Mononuclear cell (primary cell): ENCODE measurements around the gene HGF. TPM values are rescaled to one million over a fixed set of nuclear protein-coding genes. Genes with fewer than 3 reads are reported as not detected.
A peak's percentile ranks its signal among the peaks of the same experiment; 100 is the strongest.

ENCODE experiments used
- H3K27me3 ChIP-seq: 2 replicates; pipeline ENCODE4 v1.6.0; 2011; ENCODE audit warnings: low read length, control low read depth; ENCODE audit not compliant: insufficient read depth
- H3K4me1 ChIP-seq: 2 replicates; pipeline ENCODE4 v1.5.1; 2011; ENCODE audit warnings: mild to moderate bottlenecking, low read length, control low read depth; ENCODE audit not compliant: insufficient read depth
- H3K4me3 ChIP-seq: 2 replicates; pipeline ENCODE4 v1.5.1; 2011; ENCODE audit warnings: mild to moderate bottlenecking, low read length, moderate library complexity
- H3K9me3 ChIP-seq: 2 replicates; pipeline ENCODE4 v1.5.1; 2011; ENCODE audit warnings: low read depth, mild to moderate bottlenecking, control low read depth, low read length
- total RNA-seq: library from RNA; depleted of rRNA; stranded (reverse); fragments of >200 nt; gene quantifications from one replicate; pipeline ENCODE4 v1.2.3, GENCODE V29; 2012

Gene HGF
- total RNA-seq, 1 donor: 2.7 TPM

DNA sequence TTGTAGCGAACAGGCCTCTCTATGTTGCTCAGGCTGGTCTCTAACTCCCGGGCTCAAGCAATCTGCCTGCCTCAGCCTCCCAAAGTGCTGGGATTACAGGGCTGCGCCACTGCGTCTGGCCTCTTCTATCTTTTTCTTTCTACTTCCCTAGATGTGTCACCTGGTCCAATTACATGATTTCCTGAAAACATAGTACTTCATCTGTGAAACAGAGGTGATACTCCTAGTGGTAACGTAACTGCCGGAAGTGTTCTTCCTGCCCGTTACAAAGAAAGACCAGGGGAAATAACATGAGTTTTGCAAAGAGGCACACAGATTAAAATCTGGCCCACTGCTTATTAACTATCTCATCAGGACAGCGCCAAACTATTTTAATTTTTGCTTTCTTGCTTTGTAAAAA is 18.4 kb upstream of the HGF start:
- no peaks in the 10 kb centered on the region for H3K9me3 ChIP-seq
- no peak overlapping the region for H3K4me3 ChIP-seq
- H3K4me1 ChIP-seq: peaks cover 5% of the 10 kb centered on the region
- H3K27me3 ChIP-seq: no peaks in the 10 kb centered on the region

DNA sequence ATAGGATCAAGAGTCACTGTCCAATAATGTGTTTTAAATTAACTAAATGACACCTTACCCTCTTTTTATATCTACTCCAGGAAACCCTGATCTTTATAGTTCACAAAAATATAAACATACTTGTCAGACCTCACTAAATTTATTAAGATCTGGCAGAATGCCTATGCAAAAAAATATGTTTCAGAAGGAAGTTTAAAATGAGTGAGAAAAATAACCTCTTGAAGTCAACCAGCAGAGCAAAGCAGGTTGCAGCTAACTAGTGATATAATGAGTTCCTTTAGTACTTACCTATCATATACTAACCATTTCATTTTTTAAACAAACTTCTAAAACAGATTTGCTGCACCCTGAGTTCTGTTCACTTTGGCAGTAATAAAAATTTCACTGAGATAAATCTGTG is 14.0 kb upstream of the HGF start:
- H3K4me1 ChIP-seq: peaks cover 13% of the 10 kb centered on the region
- no peaks in the 10 kb centered on the region for H3K27me3 ChIP-seq
- H3K9me3 ChIP-seq: no peaks in the 10 kb centered on the region
- no peak overlapping the region for H3K4me3 ChIP-seq

DNA sequence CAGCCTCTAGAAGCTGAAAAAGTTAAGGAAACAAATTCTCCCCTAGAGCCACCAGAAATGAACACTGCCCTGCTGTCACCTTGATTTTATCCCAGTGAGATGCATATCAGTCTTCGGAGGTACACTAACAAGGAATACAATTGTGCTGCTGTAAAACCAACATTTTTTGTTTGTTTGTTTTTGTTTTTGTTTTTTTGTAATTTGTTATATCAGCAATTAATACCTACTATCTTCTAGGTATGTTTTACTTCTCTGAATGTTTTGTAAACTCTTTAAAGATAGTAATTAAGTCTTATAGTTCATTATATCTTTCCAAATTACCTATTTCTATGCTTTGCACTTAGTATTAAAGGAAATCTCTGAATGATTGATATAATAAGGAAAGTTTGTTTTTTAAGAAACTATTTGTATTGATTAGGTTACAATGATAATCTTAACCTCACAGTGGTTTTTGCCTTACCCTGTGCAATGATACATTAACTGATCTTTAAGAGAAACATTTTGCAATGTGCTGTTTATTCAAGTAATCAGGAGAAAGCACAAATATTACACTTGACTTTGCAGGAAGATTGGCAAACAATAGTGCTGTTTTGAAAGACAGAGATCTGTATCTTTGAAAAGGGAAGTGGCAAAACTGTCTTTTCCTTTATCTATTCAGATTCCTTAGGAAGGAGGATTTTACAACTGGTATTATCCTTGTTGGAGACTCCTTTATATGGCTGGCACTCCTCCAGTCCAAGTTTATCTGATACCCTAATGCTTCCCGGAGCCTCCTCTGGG is 11.3 kb upstream of the HGF start:
- Histone ChIP-seq H3K27me3 (no peaks in the 10 kb centered on the region), H3K4me3 (no peak overlapping the region), H3K9me3 (no peaks in the 10 kb centered on the region), H3K4me1 (peaks cover 30% of the 10 kb centered on the region)

DNA sequence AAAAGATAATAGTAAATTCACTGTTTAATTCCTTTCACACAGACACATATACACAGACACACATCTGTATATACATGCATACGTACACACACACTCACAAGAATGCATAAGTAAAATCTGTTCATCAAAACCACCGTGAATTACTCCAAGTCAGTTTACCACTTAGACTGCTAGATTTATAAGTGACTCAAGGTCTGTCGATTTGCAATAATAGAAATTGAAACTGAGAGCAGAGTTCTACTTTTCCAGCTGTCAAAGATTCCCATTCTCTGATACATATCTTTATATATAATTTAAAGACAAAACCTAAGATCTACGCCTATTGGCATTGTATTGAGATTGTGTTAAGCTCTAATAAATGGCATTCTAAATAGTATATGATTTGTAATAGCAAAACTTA is 9.9 kb upstream of the HGF start:
- Histone ChIP-seq H3K4me3 (no peak overlapping the region), H3K4me1 (peaks cover 38% of the 10 kb centered on the region), H3K9me3 (no peaks in the 10 kb centered on the region), H3K27me3 (no peaks in the 10 kb centered on the region)

DNA sequence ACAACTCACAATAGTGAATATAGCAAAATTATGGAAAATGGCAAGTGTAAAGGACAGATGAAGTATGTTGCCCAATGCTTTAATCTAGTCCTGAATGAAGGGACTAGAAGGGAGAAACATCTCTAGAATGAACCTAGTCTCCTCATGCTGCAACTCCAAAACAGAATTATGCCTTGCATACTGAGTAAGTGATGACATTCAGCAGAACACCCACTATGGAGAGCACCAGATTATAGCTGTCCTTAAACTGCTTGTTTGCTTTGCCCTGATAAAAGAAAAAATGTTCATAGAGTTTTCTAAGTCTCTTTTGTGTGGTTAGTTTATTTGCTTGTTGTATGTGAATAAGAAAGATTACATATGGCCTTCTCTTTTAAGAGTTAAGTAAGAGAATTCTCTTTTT is 7.8 kb upstream of the HGF start:
- H3K4me1 ChIP-seq: peaks cover 50% of the 10 kb centered on the region
- no peaks in the 10 kb centered on the region for H3K27me3 ChIP-seq
- H3K9me3 ChIP-seq: no peaks in the 10 kb centered on the region
- no peak overlapping the region for H3K4me3 ChIP-seq

DNA sequence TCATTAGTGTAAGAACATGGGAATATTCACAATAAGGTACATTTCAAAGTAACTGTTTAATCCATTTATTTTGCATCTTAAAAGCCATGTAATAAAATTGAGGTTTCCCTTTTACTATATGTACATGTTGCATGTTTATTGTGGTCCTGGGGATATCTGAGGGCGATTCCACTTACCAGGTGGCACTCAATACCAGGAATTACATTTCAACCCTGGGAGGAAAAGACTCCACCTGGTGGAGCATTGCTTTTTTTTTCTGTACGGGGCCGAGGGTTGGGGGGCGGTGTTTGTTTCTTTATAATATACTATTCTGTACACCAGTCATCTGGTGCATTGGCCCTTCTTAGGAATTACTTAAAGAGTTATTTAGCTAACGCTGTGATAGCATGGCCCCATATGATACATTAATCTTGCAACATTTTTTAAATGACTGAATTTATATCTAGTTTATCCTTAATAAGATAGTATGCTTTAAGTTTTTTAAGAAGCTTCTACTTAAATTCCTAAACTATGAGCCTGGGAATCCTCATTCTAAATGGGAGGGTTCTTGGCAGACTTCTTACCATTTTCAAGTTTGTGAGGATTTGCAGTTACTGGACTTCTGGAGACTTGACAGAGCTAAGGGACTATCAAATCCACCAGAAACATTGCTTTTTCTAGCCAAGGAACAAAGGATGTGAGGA is 7.2 kb upstream of the HGF start:
- H3K4me3 ChIP-seq: no peak overlapping the region
- H3K27me3 ChIP-seq: no peaks in the 10 kb centered on the region
- H3K4me1 ChIP-seq: peaks cover 50% of the 10 kb centered on the region
- H3K9me3 ChIP-seq: no peaks in the 10 kb centered on the region

DNA sequence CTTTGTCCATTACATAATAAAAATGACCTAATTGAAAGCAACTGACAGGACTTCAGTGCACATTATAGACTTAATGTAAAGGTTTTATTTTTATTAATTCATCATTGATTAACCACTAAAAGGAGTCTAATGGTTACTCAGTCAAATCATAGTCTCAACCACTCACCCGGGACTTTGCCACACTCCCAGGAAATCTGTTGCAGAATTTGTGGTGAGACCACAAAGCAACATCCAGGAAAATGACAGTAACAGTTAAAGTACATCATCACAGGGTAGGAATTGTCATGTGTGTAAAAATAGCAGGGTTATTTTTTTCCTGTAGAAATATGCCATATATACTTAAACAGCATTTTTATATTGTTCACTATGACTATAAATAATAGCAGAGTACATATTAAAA is 6.3 kb upstream of the HGF start:
- Histone ChIP-seq H3K4me3 (no peak overlapping the region), H3K9me3 (no peaks in the 10 kb centered on the region), H3K4me1 (peaks cover 45% of the 10 kb centered on the region), H3K27me3 (no peaks in the 10 kb centered on the region)

DNA sequence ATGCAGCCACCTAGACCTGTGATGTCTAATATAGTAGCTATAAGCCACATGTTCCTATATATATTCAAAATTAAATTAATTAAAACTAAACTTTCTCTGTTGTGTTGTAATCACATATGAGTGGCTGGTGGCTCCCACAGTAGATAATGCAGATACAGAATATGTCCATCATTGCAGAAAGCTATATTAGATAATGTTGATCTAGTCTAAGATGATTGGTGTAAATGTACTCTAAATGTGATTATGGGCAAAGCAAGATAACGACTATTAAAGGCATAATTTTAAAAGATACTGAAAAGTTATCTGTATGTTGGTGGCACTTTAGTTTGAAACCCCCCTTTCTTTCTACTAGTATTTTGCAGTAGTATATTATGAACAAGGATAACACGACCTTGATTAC is 5.7 kb upstream of the HGF start:
- Histone ChIP-seq H3K4me3 (no peak overlapping the region), H3K27me3 (no peaks in the 10 kb centered on the region), H3K9me3 (no peaks in the 10 kb centered on the region), H3K4me1 (peaks cover 48% of the 10 kb centered on the region)

DNA sequence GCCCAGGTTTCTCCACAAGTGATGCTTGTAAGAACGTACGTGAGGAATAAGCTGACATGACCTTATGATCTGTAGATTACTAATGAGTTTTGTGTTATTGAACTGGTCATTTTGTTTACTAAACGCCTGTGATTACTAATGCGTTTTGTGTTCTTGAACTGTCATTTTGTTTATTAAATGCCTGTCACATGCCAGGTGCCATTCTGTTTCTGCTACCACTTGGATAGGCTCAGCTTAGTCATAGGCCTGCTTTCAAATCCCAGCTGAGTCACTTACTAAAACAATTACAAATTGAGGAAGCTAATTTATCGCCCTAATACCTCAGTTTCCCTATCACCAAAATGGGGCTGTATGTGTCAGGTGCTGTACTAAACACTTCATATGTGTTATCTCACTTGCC is 4.7 kb upstream of the HGF start:
- Histone ChIP-seq H3K4me1 (peaks cover 51% of the 10 kb centered on the region), H3K27me3 (no peaks in the 10 kb centered on the region), H3K4me3 (no peak overlapping the region)

DNA sequence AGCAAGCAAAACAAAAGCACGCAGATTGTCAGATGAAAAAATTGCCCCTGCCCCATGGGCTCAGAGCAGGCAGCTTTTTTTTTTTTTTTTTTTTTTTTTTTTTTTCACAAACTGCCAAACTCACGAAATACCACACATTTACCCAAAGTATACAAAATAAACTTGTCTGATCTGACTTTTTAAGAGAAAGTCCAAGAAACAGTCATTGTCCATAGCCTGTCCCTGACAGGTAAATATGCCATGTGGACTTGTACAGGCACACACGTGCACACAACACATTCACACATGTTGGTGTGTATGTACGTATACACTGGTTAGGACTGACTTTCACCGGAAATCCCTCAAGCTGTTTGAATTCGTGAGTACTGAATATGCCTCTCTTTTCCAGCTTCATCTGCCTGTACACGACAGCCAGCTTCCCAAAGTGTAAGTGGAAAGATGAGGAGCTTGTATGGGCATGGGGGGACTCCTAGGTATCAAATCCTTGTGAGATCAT is 929 bp upstream of the HGF start:
- H3K27me3 ChIP-seq: no peaks in the 10 kb centered on the region
- H3K4me3 ChIP-seq: no peak overlapping the region
- peaks cover 43% of the 10 kb centered on the region for H3K4me1 ChIP-seq
- H3K9me3 ChIP-seq: no peaks in the 10 kb centered on the region

More for the DNA sequence above, 4.7 kb upstream of the HGF start:
- H3K9me3 ChIP-seq: no peaks in the 10 kb centered on the region

DNA sequence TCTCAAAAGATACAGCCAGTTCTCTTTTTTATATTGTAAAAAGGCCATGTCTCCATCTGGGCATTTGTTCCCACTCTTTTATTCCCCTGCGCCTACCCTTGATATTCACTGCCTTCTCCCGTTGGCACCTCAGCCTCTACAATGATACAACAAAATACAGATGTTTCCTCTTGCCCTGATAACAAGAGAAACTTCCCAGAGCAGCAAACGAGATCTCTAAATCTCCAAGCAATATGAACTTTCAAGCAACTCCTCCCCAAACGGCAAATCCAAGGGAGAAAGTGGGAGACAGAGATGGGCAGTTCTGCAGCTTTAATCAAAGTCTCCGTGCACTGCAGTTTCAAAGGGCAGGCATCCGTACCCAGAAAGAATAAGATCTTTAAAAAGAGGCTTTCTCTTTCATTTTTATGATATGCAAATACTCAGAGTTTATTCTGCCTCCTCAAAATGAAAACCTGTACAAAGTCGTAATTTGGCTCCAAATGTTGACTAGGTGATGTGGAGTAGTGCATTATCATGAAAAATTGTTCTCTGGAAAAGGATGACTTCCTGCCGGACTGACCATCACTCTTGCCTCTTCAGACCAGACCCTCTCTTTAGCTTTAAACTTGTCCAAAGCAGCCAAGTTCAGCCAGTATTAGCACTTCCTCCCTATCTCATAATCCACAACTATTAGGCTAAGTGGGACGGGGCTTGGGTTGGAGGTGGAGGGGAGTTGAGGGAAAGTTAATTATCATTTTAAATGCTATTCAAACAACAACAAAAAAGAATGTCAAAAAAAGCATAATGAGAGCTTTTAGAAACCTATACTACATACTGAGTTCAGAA is 682 bp downstream of the HGF start:
- Histone ChIP-seq H3K4me1 (peaks cover 36% of the 10 kb centered on the region), H3K27me3 (no peaks in the 10 kb centered on the region), H3K9me3 (no peaks in the 10 kb centered on the region), H3K4me3 (peak overlapping the region; percentile 38)

DNA sequence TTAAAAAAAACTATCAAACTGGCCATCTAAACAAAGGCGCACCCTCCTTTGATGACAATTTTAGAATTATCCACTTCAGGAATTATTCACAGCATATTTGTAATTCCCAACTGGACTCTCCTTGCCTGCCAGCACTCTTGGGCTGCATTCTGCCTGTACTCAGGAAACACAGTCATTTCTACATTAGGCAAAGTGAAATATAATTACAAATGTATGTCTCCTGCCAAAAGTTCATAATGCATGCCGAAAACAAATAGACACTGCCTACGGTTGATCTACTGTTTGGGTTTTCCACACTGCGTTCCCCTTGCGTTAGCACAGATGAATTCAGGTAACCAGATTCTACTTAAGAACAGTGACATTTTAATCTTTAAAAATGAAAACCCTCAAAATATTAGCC is 1.9 kb downstream of the HGF start:
- H3K9me3 ChIP-seq: no peaks in the 10 kb centered on the region
- no peaks in the 10 kb centered on the region for H3K27me3 ChIP-seq
- H3K4me1 ChIP-seq: peaks cover 31% of the 10 kb centered on the region
- peak overlapping the region; percentile 4 for H3K4me3 ChIP-seq

DNA sequence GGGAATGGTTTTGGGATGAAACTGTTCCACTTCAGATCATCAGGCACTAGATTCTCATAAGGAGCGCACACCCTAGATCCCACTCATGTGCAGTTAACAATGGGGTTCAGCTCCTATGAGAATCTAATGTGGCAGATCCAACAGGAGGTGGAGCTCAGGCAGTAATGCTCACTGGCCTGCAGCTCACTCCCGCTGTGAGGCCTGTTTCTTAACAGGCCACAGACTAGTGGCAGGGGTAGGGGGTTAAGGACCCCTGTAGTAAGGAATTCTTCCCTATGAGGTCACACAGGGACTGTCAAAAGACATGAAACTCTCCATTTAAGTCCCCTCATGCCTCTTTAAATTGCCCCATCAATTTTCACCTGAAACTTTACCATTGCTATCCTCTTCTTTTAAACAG is 8.0 kb downstream of the HGF start:
- peaks cover 10% of the 10 kb centered on the region for H3K4me1 ChIP-seq
- no peaks in the 10 kb centered on the region for H3K27me3 ChIP-seq
- no peak overlapping the region for H3K4me3 ChIP-seq
- no peaks in the 10 kb centered on the region for H3K9me3 ChIP-seq

DNA sequence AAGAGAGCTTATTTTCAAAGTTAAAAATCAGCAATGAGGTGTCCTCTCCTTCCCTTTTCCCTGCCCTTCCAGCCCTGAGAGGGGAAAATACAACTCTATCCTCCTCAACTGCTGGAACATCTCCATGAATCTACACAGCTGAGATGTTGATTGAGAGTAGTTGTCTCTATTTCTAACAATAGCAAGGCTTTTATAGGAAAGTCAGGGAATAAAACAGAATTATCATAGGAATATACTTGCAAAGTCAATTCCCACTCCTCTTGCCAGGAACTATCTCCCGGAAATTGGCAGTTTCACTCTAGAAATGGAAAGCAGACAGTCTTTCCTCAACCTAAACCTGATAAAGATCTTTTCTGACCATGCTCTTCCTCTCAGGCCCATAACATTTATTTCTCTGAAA is 8.8 kb downstream of the HGF start:
- Histone ChIP-seq H3K9me3 (no peaks in the 10 kb centered on the region), H3K27me3 (no peaks in the 10 kb centered on the region), H3K4me1 (peaks cover 4% of the 10 kb centered on the region), H3K4me3 (no peak overlapping the region)
